DOHH2 (cell line): ENCODE results near the gene TMEM212.

Experiments
- CTCF ChIP-seq: fragments of 200-600 bp; sonication (generic); IDR thresholded peaks from one replicate; pipeline ENCODE4 v1.5.1; 2014; ENCODE audit warnings: antibody characterized with exemption, mild to moderate bottlenecking, low read depth, low read length; ENCODE audit not compliant: poor library complexity, severe bottlenecking
- EZH2phosphoT487 ChIP-seq: fragments of 200-600 bp; sonication (generic); IDR thresholded peaks from 2 replicates; pipeline ENCODE4 v1.6.1; 2017; ENCODE audit warnings: borderline replicate concordance, mild to moderate bottlenecking, antibody characterized with exemption, low read length, moderate library complexity, mixed read lengths

- no peak for TF ChIP-seq CTCF
- TF ChIP-seq EZH2phosphoT487 = no peak
These were observed 58.6 kb downstream of the TMEM212 start for GRCh38 chr3:171901615-171902312.
